GM19025 (cell line): Measurements from ENCODE around the gene RAB11FIP4.

Source experiments
- ATAC-seq: cut with Tn5 transposase; IDR thresholded peaks from one replicate; pipeline ENCODE4 v1.9.1; 2021; ENCODE audit warnings: mild to moderate bottlenecking, low read depth, moderate library complexity; ENCODE audit not compliant: unreplicated experiment

The RAB11FIP4 gene

DNA sequence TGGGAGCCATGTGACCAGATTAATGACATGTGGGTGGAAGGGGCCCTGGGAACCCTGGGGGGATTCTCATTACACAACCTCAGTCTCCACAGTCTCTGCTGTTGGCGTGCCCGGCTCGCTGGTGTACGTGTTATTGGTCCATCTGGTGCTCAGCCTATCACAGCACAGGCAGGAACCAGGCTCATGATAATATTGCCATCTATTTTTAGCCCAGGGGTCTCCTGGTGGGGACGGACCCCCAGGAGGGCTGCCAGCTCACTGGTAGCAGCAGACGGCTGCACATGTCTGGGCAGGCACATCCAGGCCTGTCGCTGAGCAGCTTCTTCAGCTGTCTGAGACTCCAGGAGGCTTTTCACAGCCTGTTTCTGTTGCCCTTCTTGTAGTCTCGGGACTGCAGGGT is 123.8 kb downstream of the RAB11FIP4 start:
- ATAC-seq: no peak

GRCh38 chr17:31517524-31517923 is 126.0 kb downstream of the RAB11FIP4 start:
- no peak for ATAC-seq

DNA sequence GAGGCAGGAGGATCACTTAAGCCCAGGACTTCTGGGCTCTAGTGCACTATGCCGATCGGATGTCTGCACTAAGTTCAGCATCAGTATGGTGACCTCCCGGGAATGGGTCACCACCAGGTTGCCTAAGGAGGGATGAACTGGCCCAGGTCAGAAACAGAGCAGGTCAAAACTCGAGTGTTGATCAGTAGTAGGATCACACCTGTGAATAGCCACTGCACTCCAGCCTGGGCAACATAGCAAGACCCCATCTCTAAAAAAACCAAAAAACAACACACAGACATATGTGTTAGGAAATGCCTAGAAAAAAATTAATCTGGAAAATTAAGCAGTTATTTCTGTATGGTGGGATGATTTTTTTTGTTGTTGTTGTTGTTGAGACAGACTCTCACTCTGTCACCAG is 127.0 kb downstream of the RAB11FIP4 start:
- ATAC-seq: no peak

- ATAC-seq: no peak
Observed at GRCh38 chr17:31521632-31522283, 130.3 kb downstream of the RAB11FIP4 start.

DNA sequence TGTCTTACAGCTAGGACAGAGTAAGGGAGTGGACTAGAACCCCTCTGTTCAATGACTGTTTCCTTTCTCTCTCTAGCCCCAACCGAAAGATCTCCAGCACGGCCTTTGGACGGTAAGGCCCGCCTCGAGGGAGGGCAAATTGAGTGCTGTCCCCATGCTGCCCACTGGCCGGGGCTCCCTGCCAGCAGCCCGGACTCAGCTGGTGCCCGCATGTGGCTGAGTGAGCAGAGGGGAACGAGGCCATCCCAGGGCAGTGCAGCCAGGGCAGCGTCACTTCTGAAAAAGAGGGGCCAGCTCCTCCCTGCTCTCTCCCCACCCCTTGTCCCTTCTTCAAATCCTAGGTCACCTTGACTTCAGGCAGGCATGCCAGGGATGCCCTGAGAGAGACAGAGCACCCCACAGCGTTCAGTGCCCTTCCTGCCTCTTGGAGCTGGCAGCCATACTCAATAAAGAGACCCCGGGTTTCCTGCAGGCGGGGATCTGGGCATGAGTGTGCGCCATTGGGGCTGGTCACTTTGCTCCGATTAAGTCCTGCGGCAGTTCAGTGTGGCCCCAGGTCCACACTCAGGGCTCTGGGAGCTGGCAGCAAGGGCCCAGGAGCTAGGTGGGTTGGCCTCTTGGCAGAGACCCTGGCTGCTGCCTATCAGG is 130.9 kb downstream of the RAB11FIP4 start:
- no peak for ATAC-seq

- ATAC-seq: no peak
Observed at GRCh38 chr17:31522987-31523495, 131.6 kb downstream of the RAB11FIP4 start.

- ATAC-seq: no peak
Observed at GRCh38 chr17:31523862-31524730, 132.6 kb downstream of the RAB11FIP4 start.

DNA sequence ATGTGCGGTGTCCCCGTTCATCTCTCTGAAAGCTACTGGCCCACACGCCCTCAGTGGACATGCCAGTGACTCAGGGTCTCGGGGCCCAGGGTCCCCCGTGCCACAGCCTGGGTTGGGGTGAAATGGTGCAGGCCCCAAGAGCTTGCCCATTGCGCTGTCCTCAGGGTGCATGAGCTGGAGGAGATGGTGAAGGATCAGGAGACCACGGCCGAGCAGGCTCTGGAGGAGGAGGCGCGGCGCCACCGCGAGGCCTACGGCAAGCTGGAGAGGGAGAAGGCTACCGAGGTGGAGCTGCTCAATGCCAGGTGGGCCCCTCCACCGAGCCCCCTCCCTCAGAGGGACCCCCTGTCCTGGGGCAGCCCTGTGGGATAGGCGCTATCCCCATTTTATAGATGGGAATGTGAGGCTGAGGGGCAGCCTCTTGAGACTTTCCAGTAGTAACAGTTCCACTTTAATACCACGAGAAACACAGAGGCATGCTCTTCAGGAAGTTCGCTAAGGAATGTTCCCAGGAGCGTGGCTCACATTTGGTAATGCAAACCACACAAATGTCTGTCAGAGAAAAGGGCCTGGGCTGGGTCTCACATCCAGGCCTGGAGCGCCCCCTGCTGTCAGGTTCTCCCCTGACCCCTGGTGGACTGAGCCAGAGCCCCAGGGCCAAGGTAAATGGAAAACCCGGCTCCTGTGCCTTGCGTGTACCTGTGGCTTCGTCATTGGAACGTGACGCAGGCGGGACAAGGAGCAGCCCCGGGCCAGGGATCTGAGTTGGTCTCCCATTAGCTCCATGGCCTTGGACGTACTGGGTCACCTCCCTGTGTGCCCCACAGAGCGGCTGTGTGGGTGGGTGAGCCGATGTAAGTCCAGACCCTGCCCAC is 133.7 kb downstream of the RAB11FIP4 start:
- ATAC-seq: no peak

- no peak for ATAC-seq
Observed at GRCh38 chr17:31525801-31526549, 134.5 kb downstream of the RAB11FIP4 start.

DNA sequence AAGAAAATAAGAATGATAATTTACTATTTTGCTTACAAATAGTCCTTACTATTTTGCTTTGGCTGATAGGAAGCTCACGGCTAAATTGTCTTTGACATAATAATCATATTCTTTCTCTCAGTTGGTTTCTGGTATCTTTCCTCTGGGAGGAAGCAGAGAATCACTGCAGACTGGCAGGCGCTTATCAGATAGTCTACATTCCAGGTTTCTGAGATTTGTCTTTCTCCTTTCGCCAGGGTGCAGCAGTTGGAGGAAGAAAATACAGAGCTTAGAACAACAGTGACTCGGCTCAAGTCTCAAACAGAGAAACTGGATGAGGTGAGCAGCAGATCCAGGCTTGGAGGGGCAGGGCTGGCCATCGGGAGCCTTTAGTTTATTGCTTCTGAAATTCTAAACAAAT is 136.1 kb downstream of the RAB11FIP4 start:
- ATAC-seq: no peak

- ATAC-seq: no peak
Observed at GRCh38 chr17:31528291-31528874, 136.9 kb downstream of the RAB11FIP4 start.

DNA sequence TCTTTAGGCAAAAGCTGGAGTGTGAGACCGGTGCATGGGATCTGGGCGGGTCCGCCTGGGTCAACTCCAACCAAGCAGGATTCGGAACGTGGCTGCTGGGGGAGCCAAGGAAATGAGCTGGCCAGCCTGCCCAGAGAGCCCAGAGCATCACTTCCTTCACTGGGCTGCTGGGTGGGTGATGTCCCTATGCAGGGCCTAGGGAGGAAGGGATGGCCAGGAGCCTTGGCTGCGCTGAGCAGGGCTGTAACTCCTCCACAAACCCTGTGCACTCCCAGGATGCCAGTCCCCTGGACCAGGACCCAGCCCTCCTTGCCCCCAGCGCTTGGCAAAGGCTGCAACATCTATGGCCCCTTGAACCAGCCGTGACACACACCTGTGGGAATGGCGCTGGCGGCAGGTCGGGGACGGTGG is 138.4 kb downstream of the RAB11FIP4 start:
- ATAC-seq: no peak

DNA sequence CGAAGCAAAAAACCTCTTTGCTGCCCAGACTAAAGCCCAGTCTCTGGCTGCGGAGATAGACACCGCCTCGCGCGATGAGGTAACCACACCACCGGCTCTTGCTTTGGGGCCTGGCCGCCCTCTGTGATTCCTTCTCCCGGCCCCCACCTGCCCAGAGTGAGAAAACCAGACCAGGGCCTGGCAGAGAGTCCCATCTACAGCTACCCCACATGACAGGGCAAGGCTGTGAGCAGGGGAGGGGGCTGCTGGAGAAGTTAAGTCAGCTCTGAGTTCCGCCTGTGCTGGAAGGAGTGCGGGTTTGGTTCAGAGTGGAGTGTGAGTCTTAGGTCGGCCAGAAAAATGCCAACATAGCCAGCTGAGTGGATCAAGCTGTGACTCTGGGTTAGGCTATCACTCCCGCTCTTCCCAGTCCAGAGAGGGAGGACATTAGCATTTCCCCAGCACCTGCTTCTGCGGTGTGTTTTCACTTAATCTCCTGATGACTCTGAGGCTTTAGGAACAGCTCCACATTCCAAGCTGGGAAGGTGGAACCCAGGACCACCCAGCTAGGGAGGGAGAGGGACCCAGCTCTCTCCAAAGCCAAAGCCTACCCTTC is 139.0 kb downstream of the RAB11FIP4 start:
- no peak for ATAC-seq

DNA sequence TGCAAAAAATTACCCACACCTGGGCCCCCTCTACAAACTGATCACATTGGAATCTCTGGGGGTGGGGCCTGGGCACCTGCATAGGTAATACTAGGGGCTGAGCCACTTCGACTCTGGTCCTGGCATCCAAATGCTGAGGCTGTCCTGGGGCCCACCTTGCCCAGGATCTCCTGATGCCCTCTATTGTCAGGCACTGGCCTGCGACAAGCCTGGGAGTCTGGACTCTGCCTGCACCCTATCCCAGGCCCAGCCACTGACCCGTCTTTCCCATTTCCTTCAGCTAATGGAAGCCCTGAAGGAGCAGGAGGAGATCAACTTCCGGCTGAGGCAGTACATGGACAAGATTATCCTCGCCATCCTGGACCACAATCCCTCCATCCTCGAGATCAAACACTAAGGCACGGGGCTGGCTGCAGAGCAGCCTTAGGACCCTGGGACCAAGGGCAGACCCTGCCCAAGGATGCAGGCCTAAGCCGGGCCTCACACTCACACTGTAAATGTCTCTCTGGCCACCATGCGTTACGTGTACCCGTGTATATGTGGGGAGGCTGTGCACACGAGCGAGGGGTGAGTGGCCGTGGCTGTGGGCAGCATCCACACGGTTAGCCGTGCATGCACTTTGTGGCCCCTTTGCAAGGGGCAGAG is 140.0 kb downstream of the RAB11FIP4 start:
- ATAC-seq: no peak

GRCh38 chr17:31532081-31532480 is 140.6 kb downstream of the RAB11FIP4 start:
- no peak for ATAC-seq

GRCh38 chr17:31532526-31532925 is 141.1 kb downstream of the RAB11FIP4 start:
- ATAC-seq: no peak

DNA sequence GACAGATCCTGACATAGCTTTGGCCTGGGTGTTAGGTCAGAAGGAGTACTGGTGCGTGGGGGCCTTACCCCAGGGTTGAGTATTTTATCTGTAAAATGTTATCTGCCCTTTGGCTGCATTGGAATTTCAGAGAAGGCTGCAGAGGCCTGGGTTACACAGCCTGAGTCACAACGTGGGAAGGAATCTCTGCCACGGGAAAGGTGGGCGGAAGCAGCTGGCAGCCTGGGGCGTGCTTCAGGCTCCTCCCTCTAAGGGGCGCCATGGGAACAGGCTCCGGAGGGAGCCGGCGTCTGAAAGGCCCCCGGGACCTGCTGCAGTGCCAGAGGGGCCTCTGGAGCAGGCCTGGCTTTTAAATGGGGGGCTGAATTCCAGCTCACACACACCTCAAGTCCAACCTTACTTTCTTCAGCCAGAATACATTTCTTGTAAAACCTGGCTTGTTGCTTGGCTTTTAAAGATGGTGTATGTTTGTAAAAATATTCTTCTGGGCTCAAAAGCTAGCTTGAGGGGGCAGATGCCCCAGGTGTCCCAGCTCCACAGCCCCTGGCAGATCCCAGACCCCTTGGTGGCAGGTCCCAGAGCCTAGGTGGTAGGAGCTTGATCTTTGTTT is 142.2 kb downstream of the RAB11FIP4 start:
- ATAC-seq: no peak
